ENCODE measurements around the gene PLXDC2.
"Not testable (repeated sequence)": the region's sequence is repeated elsewhere in the genome, so short reads cannot be mapped to it uniquely, and the experiment has no call there.

The PLXDC2 gene

GRCh38 chr10:19816411-19817230 lies at the start of gene PLXDC2:
Gene PLXDC2, plus strand, starts transcription at chr10:19816432.
- no peak for DNase-seq (ENCODE audit: low read depth, low spot score)

GRCh38 chr10:19767876-19768275 lies 48.4 kb upstream of the PLXDC2 start:
- DNase-seq (ENCODE audit: low read depth, low spot score), result no peak

- not testable (repeated sequence) for DNase-seq (ENCODE audit: low read depth, low spot score)
Observed at GRCh38 chr10:19769826-19770225, 46.4 kb upstream of the PLXDC2 start.

- no peak for DNase-seq (ENCODE audit: low read depth, low spot score)
Observed at GRCh38 chr10:19772972-19773371, 43.3 kb upstream of the PLXDC2 start.

- DNase-seq (ENCODE audit: low read depth, low spot score), result no peak
Observed at GRCh38 chr10:19775296-19775695, 40.9 kb upstream of the PLXDC2 start.

- DNase-seq (ENCODE audit: low read depth, low spot score), result no peak
Observed at GRCh38 chr10:19777806-19778205, 38.4 kb upstream of the PLXDC2 start.

- DNase-seq (ENCODE audit: low read depth, low spot score), result no peak
Observed at GRCh38 chr10:19778996-19779395, 37.2 kb upstream of the PLXDC2 start.

GRCh38 chr10:19782430-19783089 lies 33.7 kb upstream of the PLXDC2 start:
- DNase-seq (ENCODE audit: low read depth, low spot score), result no peak

- no peak for DNase-seq (ENCODE audit: low read depth, low spot score)
Observed at GRCh38 chr10:19783721-19784120, 32.5 kb upstream of the PLXDC2 start.

- no peak for DNase-seq (ENCODE audit: low read depth, low spot score)
Observed at GRCh38 chr10:19785366-19785765, 30.9 kb upstream of the PLXDC2 start.

GRCh38 chr10:19788075-19788686 lies 28.1 kb upstream of the PLXDC2 start:
- no peak for DNase-seq (ENCODE audit: low read depth, low spot score)

GRCh38 chr10:19788902-19789301 lies 27.3 kb upstream of the PLXDC2 start:
- DNase-seq (ENCODE audit: low read depth, low spot score), result no peak

GRCh38 chr10:19789607-19790006 lies 26.6 kb upstream of the PLXDC2 start:
- DNase-seq (ENCODE audit: low read depth, low spot score), result no peak

GRCh38 chr10:19791032-19791431 lies 25.2 kb upstream of the PLXDC2 start:
- DNase-seq (ENCODE audit: low read depth, low spot score), result no peak

GRCh38 chr10:19795684-19796083 lies 20.5 kb upstream of the PLXDC2 start:
- DNase-seq (ENCODE audit: low read depth, low spot score), result no peak

GRCh38 chr10:19800161-19800560 lies 16.1 kb upstream of the PLXDC2 start:
- DNase-seq (ENCODE audit: low read depth, low spot score), result no peak

- DNase-seq (ENCODE audit: low read depth, low spot score), result no peak
Observed at GRCh38 chr10:19801369-19801768, 14.9 kb upstream of the PLXDC2 start.

GRCh38 chr10:19803676-19804075 lies 12.6 kb upstream of the PLXDC2 start:
- no peak for DNase-seq (ENCODE audit: low read depth, low spot score)

GRCh38 chr10:19809481-19809880 lies 6.8 kb upstream of the PLXDC2 start:
- no peak for DNase-seq (ENCODE audit: low read depth, low spot score)

GRCh38 chr10:19811540-19811939 lies 4.7 kb upstream of the PLXDC2 start:
- DNase-seq (ENCODE audit: low read depth, low spot score), result no peak

- DNase-seq (ENCODE audit: low read depth, low spot score), result no peak
Observed at GRCh38 chr10:19812976-19813375, 3.3 kb upstream of the PLXDC2 start.

- DNase-seq (ENCODE audit: low read depth, low spot score), result no peak
Observed at GRCh38 chr10:19815036-19815730, 1.0 kb upstream of the PLXDC2 start.
